Nephron (organoid): Measurements from ENCODE around the gene BRIP1.
"Not testable (repeated sequence)": the region's sequence is repeated elsewhere in the genome, so short reads cannot be mapped to it uniquely, and the experiment has no call there.

Source experiments
- H3K27ac Mint-ChIP-seq, 3 experiments: 2 replicates each; pipeline ENCODE4 v1.8.0; 2020; ENCODE audit warnings: mixed read lengths in 3 of 3, mild to moderate bottlenecking in 2 of 3, moderate library complexity in 1 of 3
- H3K27me3 Mint-ChIP-seq: 2 replicates; pipeline ENCODE4 v1.8.0; 2021; ENCODE audit warnings: low read depth, mild to moderate bottlenecking, moderate library complexity, mixed read lengths
- H3K36me3 Mint-ChIP-seq: 2 replicates; pipeline ENCODE4 v1.8.0; 2020; ENCODE audit warnings: low read depth, mixed read lengths
- H3K4me1 Mint-ChIP-seq: 2 replicates; pipeline ENCODE4 v1.8.0; 2020; ENCODE audit warnings: mixed read lengths
- H3K4me3 Mint-ChIP-seq, 3 experiments: 2 replicates each; pipeline ENCODE4 v1.8.0; 2020; ENCODE audit warnings: mild to moderate bottlenecking in 3 of 3, mixed read lengths in 3 of 3, moderate library complexity in 2 of 3
- H3K9me3 Mint-ChIP-seq: 2 replicates; pipeline ENCODE4 v1.8.0; 2020; ENCODE audit warnings: mixed read lengths
- TF ChIP-seq, protein P1 (sequence below), 3 experiments: fragments of 200-600 bp; sonication (generic); IDR thresholded peaks; one replicate each; pipeline ENCODE4 v1.5.0; 2021; ENCODE audit warnings: antibody characterized with exemption in 3 of 3; ENCODE audit not compliant: unreplicated experiment in 3 of 3

BRIP1 gene

DNA sequence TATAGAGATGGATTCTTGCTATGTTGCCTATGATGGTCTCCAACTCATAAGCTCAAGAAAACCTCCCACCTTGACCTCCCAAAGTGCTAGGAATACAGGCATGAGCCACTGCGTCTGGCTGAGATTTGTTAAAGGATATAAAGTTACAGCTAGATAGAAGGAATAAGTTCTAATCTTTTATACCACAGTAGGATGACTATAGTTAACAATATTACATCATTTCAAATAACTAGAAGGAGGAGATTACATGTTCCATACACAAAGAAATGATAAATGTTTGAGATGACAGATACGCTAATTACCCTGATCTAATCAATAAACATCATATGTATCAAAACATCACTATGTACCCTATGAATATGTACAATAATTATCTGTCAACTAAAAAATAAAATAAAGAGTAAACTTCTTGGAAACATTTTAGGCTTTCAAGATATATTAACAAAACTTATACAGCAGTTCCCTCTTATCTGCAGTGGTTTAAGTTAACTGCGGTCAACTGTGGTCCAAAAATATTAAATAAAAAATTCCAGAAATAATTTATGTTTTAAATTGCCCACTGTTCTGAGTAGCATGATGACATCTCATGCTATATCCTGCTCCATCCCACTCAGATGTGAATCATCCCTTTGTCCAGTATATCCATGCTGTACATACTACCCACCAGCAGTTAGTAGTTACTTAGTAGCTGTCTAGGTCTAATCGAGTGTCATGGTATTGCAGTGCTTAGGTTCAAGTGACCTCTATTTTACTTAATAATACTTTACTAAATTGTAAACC, 143.1 kb downstream of the BRIP1 start:
- H3K27ac Mint-ChIP-seq: no peak overlapping the region
- peaks cover 50% of the 10 kb centered on the region for H3K36me3 Mint-ChIP-seq
- no peaks in the 10 kb centered on the region for H3K4me1 Mint-ChIP-seq
- H3K27me3 Mint-ChIP-seq: no peaks in the 10 kb centered on the region
- TF ChIP-seq, protein P1, sequence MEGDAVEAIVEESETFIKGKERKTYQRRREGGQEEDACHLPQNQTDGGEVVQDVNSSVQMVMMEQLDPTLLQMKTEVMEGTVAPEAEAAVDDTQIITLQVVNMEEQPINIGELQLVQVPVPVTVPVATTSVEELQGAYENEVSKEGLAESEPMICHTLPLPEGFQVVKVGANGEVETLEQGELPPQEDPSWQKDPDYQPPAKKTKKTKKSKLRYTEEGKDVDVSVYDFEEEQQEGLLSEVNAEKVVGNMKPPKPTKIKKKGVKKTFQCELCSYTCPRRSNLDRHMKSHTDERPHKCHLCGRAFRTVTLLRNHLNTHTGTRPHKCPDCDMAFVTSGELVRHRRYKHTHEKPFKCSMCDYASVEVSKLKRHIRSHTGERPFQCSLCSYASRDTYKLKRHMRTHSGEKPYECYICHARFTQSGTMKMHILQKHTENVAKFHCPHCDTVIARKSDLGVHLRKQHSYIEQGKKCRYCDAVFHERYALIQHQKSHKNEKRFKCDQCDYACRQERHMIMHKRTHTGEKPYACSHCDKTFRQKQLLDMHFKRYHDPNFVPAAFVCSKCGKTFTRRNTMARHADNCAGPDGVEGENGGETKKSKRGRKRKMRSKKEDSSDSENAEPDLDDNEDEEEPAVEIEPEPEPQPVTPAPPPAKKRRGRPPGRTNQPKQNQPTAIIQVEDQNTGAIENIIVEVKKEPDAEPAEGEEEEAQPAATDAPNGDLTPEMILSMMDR (IDR thresholded peaks at IDR 0.05; ENCODE audit: unreplicated experiment in 3 of 3): no peak
- H3K4me3 Mint-ChIP-seq: no peak overlapping the region
- H3K9me3 Mint-ChIP-seq: peaks cover 24% of the 10 kb centered on the region

GRCh38 chr17:61719220-61719619, 144.1 kb downstream of the BRIP1 start:
- Mint-ChIP-seq H3K36me3 (peaks cover 55% of the 10 kb centered on the region), H3K9me3 (peaks cover 26% of the 10 kb centered on the region)
- not testable (repeated sequence) for H3K27ac Mint-ChIP-seq, H3K4me3 Mint-ChIP-seq, H3K4me1 Mint-ChIP-seq, H3K27me3 Mint-ChIP-seq

DNA sequence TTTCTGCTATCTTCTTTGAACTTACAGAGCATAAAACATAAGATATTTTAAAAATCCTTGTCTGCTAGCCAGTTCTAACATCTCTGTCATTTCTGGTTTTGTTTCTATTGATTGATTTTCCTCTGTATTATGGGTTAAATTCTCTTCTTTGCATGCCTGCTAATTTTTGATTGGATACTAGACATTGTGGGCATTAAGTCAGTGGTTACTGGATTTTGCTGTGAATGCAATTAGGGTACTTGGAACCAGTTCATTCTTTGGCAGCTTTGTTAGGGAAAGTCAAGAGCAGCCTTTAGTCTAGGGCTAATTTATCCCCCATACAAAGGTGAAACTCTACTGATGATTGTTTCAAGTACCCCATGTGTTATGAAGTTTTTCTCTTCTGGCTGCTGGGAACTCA, 145.3 kb downstream of the BRIP1 start:
- Mint-ChIP-seq H3K27me3 (no peaks in the 10 kb centered on the region), H3K27ac (no peak overlapping the region), H3K9me3 (peaks cover 26% of the 10 kb centered on the region), H3K4me1 (no peaks in the 10 kb centered on the region), H3K4me3 (no peak overlapping the region), H3K36me3 (peaks cover 54% of the 10 kb centered on the region)
- TF ChIP-seq, protein P1 (IDR thresholded peaks at IDR 0.05; ENCODE audit: unreplicated experiment in 3 of 3): no peak

DNA sequence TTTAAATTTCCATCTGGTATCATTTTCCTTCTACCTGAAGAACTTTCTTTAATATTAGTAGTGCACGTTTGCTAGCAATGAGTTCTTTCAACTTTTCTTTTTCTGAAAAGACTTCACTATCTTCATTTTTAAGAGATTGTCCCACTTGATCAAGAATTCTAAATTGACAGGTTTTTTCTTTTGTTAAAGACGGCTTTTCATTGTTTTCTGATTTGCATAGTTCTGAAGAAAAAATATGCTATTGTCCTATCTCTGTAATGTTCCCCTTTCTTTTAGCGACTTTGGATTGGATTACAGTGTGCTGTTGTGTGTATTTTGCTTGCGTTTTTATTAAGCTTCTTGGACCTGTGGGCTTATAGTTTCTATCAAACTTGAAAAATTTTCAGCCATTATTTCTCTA, 146.0 kb downstream of the BRIP1 start:
- no peak overlapping the region for H3K4me3 Mint-ChIP-seq
- no peaks in the 10 kb centered on the region for H3K27me3 Mint-ChIP-seq
- no peaks in the 10 kb centered on the region for H3K4me1 Mint-ChIP-seq
- H3K9me3 Mint-ChIP-seq: peaks cover 26% of the 10 kb centered on the region
- H3K36me3 Mint-ChIP-seq: peaks cover 53% of the 10 kb centered on the region
- TF ChIP-seq, protein P1 (IDR thresholded peaks at IDR 0.05; ENCODE audit: unreplicated experiment in 3 of 3): no peak
- H3K27ac Mint-ChIP-seq: no peak overlapping the region

- TF ChIP-seq, protein P1 (IDR thresholded peaks at IDR 0.05; ENCODE audit: unreplicated experiment in 3 of 3): no peak
- Mint-ChIP-seq H3K4me1 (no peaks in the 10 kb centered on the region), H3K27ac (no peak overlapping the region), H3K4me3 (no peak overlapping the region), H3K9me3 (peaks cover 26% of the 10 kb centered on the region), H3K27me3 (no peaks in the 10 kb centered on the region), H3K36me3 (peaks cover 51% of the 10 kb centered on the region)
Observed at GRCh38 chr17:61716225-61716829, 147.0 kb downstream of the BRIP1 start.

DNA sequence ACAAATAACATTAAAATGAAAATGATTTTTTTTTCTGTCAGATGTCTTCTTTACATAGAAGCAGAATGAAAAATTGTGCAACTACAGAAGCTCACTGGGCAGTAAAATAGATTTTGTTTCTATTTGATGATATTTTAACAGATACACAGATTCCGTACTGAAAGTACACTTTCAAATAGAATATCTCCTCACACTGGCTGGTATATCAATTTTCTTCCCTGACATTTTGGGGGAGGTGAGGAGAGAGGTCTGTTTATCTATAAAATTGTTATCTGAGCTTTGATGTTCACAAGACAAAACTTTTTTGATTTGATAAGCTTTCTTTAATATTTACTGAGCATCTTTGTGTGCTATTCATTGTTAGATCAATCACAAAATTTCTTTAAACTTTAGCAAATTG, 148.0 kb downstream of the BRIP1 start:
- TF ChIP-seq, protein P1 (IDR thresholded peaks at IDR 0.05; ENCODE audit: unreplicated experiment in 3 of 3): no peak
- peaks cover 26% of the 10 kb centered on the region for H3K9me3 Mint-ChIP-seq
- H3K27me3 Mint-ChIP-seq: no peaks in the 10 kb centered on the region
- H3K4me1 Mint-ChIP-seq: no peaks in the 10 kb centered on the region
- no peak overlapping the region for H3K4me3 Mint-ChIP-seq
- H3K27ac Mint-ChIP-seq: no peak overlapping the region
- peaks cover 57% of the 10 kb centered on the region for H3K36me3 Mint-ChIP-seq
